CD4-positive, alpha-beta T cell treated with Interleukin-17A for 1 hour (primary cell): ENCODE measurements around the gene MAPK8IP3.

Experiments used
- DNase-seq: peaks from one replicate; pipeline ENCODE4 v3.0.0-alpha.2; 2020

Gene MAPK8IP3

GRCh38 chr16:1743376-1744337 is 37.7 kb downstream of the MAPK8IP3 start:
- DNase-seq = no peak

GRCh38 chr16:1744338-1744840 is 38.4 kb downstream of the MAPK8IP3 start:
- DNase-seq = no peak

GRCh38 chr16:1745181-1745899 is 39.3 kb downstream of the MAPK8IP3 start:
- no peak for DNase-seq

- no peak for DNase-seq
These were observed 40.1 kb downstream of the MAPK8IP3 start for GRCh38 chr16:1745900-1746692.

DNA sequence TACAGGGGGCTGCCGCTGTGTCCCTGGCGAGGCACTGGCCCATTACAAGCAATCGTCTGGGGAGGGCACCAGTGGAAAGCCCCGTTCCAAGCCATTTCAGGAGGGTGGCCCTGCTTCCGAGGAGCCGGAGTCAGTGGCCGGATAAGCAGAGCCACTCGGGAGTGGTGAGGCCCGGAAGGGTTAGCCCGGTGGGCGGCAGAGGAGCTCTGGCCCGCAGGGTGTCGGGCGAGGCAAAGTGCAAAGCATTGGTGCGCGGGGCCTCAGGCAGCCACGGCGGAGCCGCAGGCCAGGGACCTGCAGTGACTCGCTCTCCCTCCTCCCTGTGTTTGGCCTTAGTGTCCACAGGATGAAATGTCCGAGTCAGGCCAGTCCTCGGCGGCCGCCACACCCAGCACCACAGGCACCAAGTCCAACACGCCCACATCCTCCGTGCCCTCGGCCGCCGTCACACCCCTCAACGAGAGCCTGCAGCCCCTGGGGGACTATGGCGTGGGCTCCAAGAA is 40.7 kb downstream of the MAPK8IP3 start:
- DNase-seq = no peak

DNA sequence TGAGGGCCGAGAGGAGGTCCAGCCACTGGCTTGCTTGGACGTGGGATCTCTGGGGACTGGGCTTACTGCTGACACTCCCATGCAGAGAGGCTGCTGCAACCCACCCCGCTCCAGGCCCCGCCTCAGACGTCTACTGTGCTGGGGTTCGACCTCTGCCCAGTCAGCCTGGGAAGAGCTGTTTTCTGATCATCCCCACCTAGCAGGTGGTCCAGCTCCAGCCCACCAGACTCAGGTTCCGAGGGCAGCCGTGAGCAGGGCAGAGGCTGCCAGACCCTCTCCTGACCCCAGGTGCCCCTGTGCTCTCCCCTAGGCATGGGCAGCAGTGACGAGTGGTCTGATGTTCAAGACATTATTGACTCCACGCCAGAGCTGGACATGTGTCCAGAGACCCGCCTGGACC is 41.9 kb downstream of the MAPK8IP3 start:
- DNase-seq = no peak

GRCh38 chr16:1749152-1750117 is 43.4 kb downstream of the MAPK8IP3 start:
- no peak for DNase-seq

DNA sequence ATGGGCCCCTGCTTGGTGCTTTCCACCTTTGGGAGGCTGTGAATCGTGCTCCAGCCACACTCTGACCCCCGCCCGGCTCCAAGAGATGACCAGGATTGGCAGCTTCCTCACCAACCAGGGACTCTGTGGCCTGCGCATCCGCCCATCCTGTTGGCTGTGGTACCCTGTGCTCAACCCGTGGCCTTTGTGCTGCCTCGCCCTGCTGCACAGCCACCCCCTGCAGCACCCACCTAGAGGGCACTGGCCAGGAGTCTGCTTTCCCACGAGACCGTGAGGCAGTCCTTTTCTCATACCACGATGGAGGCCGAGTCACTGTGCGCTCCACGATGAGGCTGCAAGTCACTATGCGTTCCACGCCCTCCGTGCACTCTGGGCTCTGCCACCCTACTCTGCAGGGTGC is 46.0 kb downstream of the MAPK8IP3 start:
- no peak for DNase-seq

GRCh38 chr16:1752853-1753252 is 46.9 kb downstream of the MAPK8IP3 start:
- DNase-seq = no peak

DNA sequence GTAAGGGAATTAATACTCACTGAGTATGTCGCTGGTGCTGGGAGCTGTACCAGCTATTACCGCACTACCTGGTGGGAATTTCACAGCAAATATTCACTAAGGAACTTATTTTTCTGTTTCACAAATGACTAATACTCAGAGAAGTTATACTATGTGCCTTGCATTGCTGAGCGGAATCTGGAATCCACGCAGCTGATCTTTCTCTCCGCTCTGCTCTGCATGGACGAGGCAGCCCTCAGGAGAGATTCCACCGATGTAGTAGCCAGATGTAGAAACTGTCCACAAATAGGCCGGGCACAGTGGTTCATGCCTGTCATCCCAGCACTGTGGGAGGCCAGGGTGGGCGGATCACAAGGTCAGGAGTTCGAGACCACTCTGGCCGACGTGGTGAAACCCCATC is 48.2 kb downstream of the MAPK8IP3 start:
- no peak for DNase-seq

DNA sequence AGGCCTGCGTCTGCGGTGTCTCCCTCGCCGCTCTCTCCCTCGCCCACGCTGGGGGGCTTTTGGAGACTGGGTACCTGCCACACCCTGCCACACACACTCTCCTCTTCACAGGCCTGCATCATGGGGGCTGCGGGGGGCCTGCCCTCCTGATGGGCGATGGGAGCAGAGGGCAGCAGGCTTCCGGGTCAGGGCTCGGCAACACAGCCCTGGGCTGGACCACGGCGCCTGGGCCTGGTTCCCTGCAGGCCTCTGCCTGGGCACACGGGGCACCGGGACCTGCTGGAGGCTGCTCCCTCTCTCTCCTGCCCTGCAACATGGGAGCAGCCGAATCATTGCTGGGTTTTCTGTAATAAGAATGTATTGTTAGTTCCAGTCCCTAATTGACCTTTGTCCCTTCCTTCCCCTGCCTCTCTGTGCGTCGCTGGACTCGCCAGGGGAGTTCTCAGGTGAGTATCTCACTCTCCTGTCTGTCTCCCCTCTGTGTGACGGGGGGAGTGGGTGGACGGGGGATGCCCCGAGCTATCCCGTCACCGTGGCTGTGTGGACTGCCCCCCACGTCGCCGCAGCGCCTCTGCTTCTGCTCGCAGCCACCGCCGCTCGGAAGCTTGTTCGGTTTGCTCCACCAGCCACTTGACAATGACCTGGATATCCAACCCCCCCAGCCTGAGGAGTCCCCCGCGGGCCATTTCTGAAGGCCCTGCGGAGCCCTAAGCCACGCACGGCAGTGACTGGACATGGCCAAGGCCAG is 51.9 kb downstream of the MAPK8IP3 start:
- no peak for DNase-seq

- no peak for DNase-seq
These were observed 52.9 kb downstream of the MAPK8IP3 start for GRCh38 chr16:1758923-1759322.

DNA sequence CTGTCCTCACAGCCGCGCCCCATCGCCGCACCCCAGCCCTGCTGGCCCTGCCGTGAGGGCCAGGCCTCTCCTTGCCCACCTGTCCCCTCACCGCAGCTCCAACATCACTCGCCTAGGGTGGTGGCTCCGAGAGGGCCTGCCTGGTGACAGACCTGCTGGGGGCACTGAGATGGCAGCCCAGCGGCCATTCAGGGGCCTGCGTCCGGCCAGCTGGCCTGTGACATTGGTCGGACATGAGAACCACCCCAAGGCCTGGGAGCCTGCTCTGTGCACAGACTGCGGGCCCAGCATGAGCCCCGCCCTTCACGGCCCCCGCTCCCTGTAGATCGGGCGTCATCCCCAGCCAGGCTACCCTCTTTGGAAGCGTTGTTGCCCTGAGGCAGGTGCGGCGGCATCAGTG is 53.5 kb downstream of the MAPK8IP3 start:
- no peak for DNase-seq

DNA sequence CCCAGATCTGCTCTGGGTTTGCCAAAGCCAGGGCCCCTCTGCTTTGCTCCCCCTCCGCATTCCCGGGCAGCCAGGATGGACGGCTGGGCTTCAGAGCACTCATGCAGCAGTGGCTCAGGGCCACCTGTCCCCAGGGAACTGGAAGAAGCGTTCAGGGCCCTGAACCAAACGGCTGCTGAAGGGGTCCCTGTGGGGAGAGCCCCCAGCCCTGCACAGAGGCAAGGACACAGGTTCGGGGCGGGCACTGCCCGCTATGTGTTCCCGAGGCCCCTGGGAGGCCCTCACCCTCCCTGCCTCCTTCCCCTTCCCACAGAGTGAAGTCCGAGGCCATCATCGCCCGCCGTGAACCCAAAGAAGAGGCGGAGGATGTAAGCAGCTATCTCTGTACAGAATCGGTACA is 54.9 kb downstream of the MAPK8IP3 start:
- DNase-seq = no peak

DNA sequence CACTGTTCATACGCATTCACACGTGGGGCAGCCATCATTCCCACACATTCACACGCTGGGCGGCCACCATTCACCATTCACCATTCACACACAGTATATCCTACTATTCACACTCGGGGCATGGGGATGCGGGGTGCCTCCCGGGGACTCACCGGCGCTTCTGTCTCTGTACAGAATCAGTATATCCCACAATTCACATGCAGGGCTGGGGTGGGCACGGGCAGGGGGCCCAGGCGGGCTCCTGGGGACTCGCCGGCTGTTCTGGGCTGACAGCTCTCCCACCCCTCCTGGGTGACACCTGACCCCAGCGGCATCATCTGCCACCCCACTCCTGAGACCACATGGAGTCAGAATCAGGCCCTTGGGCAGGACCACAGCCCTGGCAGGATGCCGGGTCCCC is 55.8 kb downstream of the MAPK8IP3 start:
- DNase-seq = no peak

DNA sequence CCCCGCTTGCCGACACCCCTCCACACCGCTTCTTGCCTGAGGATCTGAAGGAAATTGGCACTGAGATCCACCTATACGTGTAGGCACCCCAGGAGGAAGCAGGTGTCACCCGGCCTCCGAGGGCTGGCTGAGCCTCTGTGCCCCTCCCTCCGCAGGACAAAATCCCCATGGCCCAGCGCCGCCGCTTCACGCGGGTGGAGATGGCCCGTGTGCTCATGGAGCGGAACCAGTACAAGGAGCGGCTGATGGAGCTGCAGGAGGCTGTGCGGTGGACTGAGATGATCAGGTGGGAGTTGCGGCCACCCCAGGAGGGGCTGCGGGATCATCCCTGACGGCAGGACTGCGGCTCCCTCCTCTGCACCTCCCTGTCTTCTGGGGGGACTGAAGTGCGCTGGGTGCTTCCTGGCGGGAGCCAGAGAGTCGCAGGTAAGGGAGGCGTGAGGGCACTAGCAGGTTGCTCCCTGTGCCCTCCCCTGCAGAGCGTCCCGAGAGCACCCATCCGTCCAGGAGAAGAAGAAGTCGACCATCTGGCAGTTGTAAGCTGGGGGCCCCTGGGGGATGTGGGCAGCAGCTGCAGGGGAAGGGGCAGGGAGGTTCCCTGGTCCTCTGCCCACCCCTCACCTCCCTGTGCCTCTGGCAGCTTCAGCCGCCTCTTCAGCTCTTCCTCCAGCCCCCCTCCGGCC is 56.3 kb downstream of the MAPK8IP3 start:
- no peak for DNase-seq

GRCh38 chr16:1762879-1763520 is 57.0 kb downstream of the MAPK8IP3 start:
- DNase-seq = no peak

GRCh38 chr16:1763521-1764511 is 57.8 kb downstream of the MAPK8IP3 start:
- no peak for DNase-seq
